ENCODE results near the gene LAMB1. TPM values are rescaled to one million over a fixed set of nuclear protein-coding genes. Genes with fewer than 3 reads are reported as not detected.

Gene LAMB1
- polyA plus RNA-seq, 1 experiment = 266 TPM

- Histone ChIP-seq H3K9me3 (ENCODE audit: control insufficient read depth, insufficient read depth, low read length) (no peaks in the 10 kb centered on the region), H3K27ac (ENCODE audit: low read depth, low read length) (no peak overlapping the region), H3K4me3 (ENCODE audit: low read depth, low read length) (no peak overlapping the region), H3K27me3 (ENCODE audit: control insufficient read depth, insufficient read depth, low read length) (no peaks in the 10 kb centered on the region)
- DNase-seq (ENCODE audit: low read depth, low spot score) = no peak
- ChIA-PET CTCF (interaction anchor here (0.7 to 3.7 kb wide), 6 partner anchors 8 to 164 kb away, joined by 3 to 27 read pairs (median 4); no protein-coding TSS in a partner anchor), POLR2A (interaction anchor here (0.6 to 0.7 kb wide), 3 partner anchors 10 to 165 kb away, joined by 3 to 5 read pairs (median 3); no protein-coding TSS in a partner anchor)
- TF ChIP-seq, protein P1, sequence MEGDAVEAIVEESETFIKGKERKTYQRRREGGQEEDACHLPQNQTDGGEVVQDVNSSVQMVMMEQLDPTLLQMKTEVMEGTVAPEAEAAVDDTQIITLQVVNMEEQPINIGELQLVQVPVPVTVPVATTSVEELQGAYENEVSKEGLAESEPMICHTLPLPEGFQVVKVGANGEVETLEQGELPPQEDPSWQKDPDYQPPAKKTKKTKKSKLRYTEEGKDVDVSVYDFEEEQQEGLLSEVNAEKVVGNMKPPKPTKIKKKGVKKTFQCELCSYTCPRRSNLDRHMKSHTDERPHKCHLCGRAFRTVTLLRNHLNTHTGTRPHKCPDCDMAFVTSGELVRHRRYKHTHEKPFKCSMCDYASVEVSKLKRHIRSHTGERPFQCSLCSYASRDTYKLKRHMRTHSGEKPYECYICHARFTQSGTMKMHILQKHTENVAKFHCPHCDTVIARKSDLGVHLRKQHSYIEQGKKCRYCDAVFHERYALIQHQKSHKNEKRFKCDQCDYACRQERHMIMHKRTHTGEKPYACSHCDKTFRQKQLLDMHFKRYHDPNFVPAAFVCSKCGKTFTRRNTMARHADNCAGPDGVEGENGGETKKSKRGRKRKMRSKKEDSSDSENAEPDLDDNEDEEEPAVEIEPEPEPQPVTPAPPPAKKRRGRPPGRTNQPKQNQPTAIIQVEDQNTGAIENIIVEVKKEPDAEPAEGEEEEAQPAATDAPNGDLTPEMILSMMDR (IDR thresholded peaks at IDR 0.05; ENCODE audit: low read depth, low read length) = no peak
Observed at GRCh38 chr7:107981466-107981865, 21.5 kb downstream of the LAMB1 start.

GRCh38 chr7:107980671-107981190 is 22.2 kb downstream of the LAMB1 start:
- Histone ChIP-seq H3K27me3 (ENCODE audit: control insufficient read depth, insufficient read depth, low read length) (no peaks in the 10 kb centered on the region), H3K9me3 (ENCODE audit: control insufficient read depth, insufficient read depth, low read length) (no peaks in the 10 kb centered on the region), H3K27ac (ENCODE audit: low read depth, low read length) (no peak overlapping the region), H3K4me3 (ENCODE audit: low read depth, low read length) (no peak overlapping the region)
- ChIA-PET POLR2A (no interaction called here), CTCF (interaction anchor here (0.7 to 1.5 kb wide), 3 partner anchors 10 to 165 kb away, joined by 3 to 5 read pairs (median 4); no protein-coding TSS in a partner anchor)
- no peak for DNase-seq (ENCODE audit: low read depth, low spot score)
- TF ChIP-seq, protein P1 (IDR thresholded peaks at IDR 0.05; ENCODE audit: low read depth, low read length) = no peak

GRCh38 chr7:107980171-107980570 is 22.8 kb downstream of the LAMB1 start:
- no peaks in the 10 kb centered on the region for H3K9me3 ChIP-seq (ENCODE audit: control insufficient read depth, insufficient read depth, low read length)
- CTCF ChIA-PET = interaction anchor here (1.5 kb wide), 1 partner anchor 166 kb away, joined by 5 read pairs; no protein-coding TSS in a partner anchor
- no peak for DNase-seq (ENCODE audit: low read depth, low spot score)
- no peak overlapping the region for H3K27ac ChIP-seq (ENCODE audit: low read depth, low read length)
- POLR2A ChIA-PET = no interaction called here
- H3K4me3 ChIP-seq (ENCODE audit: low read depth, low read length) = no peak overlapping the region
- no peaks in the 10 kb centered on the region for H3K27me3 ChIP-seq (ENCODE audit: control insufficient read depth, insufficient read depth, low read length)
- TF ChIP-seq, protein P1 (IDR thresholded peaks at IDR 0.05; ENCODE audit: low read depth, low read length) = no peak

DNA sequence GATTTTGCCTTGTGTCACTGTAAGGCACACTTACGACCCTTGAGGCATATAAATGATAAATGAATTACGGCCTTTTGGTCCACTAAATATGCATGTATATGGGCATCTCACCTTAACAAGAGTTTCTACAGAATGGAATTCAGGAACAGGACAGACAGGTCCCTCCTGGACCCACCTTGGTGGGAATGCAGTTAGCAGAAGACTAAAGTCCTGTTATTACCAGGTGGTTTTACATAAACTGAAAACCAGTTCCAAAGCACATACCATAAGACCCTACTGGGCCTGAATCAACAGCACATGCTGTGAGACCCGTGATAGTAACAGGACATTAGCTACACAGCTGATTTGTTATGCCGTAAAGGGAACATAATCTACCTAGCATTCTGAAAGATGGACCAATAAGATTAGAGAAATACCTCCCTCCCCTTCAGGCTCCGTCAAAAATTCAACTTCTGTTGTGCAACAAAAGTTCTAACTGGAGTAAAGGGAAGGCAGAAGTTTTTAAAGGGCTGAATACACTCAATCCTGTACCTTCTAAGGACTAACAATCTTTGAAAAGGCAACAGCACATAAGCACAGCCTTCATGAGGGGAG is 24.0 kb downstream of the LAMB1 start:
- TF ChIP-seq, protein P1 (IDR thresholded peaks at IDR 0.05; ENCODE audit: low read depth, low read length) = no peak
- Histone ChIP-seq H3K27ac (ENCODE audit: low read depth, low read length) (no peak overlapping the region), H3K4me3 (ENCODE audit: low read depth, low read length) (no peak overlapping the region), H3K9me3 (ENCODE audit: control insufficient read depth, insufficient read depth, low read length) (no peaks in the 10 kb centered on the region), H3K27me3 (ENCODE audit: control insufficient read depth, insufficient read depth, low read length) (no peaks in the 10 kb centered on the region)
- POLR2A ChIA-PET = interaction anchor here (0.7 kb wide), 1 partner anchor 18 kb away, joined by 6 read pairs; no protein-coding TSS in a partner anchor
- no peak for DNase-seq (ENCODE audit: low read depth, low spot score)
- CTCF ChIA-PET = no interaction called here

DNA sequence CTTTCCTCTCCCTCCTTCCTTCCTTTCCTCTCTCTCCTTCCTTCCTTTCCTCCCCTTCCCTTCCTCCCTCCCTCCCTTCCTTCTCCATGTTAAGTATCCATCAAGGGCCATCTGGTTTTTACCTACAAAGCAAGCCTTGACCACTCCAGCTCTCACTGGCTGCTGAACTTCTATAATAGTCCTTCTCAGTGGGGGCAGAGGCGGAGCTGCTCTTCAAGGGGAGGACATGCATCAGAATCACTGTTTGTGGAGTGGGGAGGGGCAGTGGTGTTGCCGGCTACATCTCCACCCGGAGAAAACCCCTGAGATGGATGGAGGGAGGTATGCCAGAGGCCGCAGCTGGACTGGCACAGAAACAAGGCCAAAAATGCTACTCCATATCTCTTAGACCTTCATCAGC is 25.9 kb downstream of the LAMB1 start:
- ChIA-PET CTCF (interaction anchor here (0.6 kb wide), 1 partner anchor 11 kb away, joined by 3 read pairs; no protein-coding TSS in a partner anchor), POLR2A (no interaction called here)
- no peak for DNase-seq (ENCODE audit: low read depth, low spot score)
- H3K27me3 ChIP-seq (ENCODE audit: control insufficient read depth, insufficient read depth, low read length) = no peaks in the 10 kb centered on the region
- no peak overlapping the region for H3K4me3 ChIP-seq (ENCODE audit: low read depth, low read length)
- no peak overlapping the region for H3K27ac ChIP-seq (ENCODE audit: low read depth, low read length)
- no peaks in the 10 kb centered on the region for H3K9me3 ChIP-seq (ENCODE audit: control insufficient read depth, insufficient read depth, low read length)
- TF ChIP-seq, protein P1 (IDR thresholded peaks at IDR 0.05; ENCODE audit: low read depth, low read length) = no peak

Measured in AG04450 (cell line).